Tibial nerve (tissue), 4 donors: ENCODE results near the gene IZUMO4. TPM values are rescaled to one million over a fixed set of nuclear protein-coding genes. Genes with fewer than 3 reads are reported as not detected.

Experiments
- DNase-seq, 2 donors: peaks; one replicate each; pipeline ENCODE4 v3.0.0-alpha.2; 2019; ENCODE audit warnings: low spot score in 2 of 2
- H3K27ac ChIP-seq, 4 donors: fragments of 200-600 bp; sonication (generic) in 3 of 4; one replicate each; pipeline ENCODE4 v1.5.1; 2017 to 2019; ENCODE audit warnings: mild to moderate bottlenecking in 1 of 4
- H3K27me3 ChIP-seq, 2 donors: fragments of 200-600 bp; sonication (generic) in 1 of 2; one replicate each; pipeline versions ENCODE4 v1.5.1 to v1.6.0; 2017 to 2019
- H3K36me3 ChIP-seq, 3 donors: fragments of 200-600 bp; sonication (generic); one replicate each; pipeline ENCODE4 v1.5.1; 2018 to 2019
- H3K4me1 ChIP-seq, 4 donors: fragments of 200-600 bp; sonication (generic) in 3 of 4; one replicate each; pipeline ENCODE4 v1.5.1; 2017 to 2019
- H3K4me3 ChIP-seq, 4 donors: fragments of 200-600 bp; sonication (generic) in 3 of 4; one replicate each; pipeline ENCODE4 v1.5.1; 2017 to 2019; ENCODE audit warnings: mild to moderate bottlenecking in 1 of 4, moderate library complexity in 1 of 4
- H3K9me3 ChIP-seq, 4 donors: fragments of 200-600 bp; sonication (generic) in 3 of 4; one replicate each; pipeline ENCODE4 v1.5.1; 2017 to 2019
- EP300 ChIP-seq, 2 donors: sonication (generic); formaldehyde crosslinking; IDR thresholded peaks; one replicate each; pipeline ENCODE4 v1.6.1; 2017; ENCODE audit warnings: antibody characterized with exemption in 2 of 2, mild to moderate bottlenecking in 1 of 2
- POLR2A ChIP-seq, 2 donors: fragments of 450-650 bp; IDR thresholded peaks; one replicate each; pipeline ENCODE4 v1.6.1; 2017; ENCODE audit warnings: antibody characterized with exemption in 2 of 2, mild to moderate bottlenecking in 2 of 2, moderate library complexity in 2 of 2
- WGBS, 2 donors: methylation state at CpG; one replicate each; pipeline ENCODE4 v1.1.5; 2018; 5-methylcytosine and 5-hydroxymethylcytosine counted together
- total RNA-seq, 4 donors: library from RNA; depleted of rRNA; stranded (reverse); fragments of >200 nt; gene quantifications; one replicate each; pipeline ENCODE4 v1.1.0, GENCODE V29; 2016

Gene IZUMO4
- total RNA-seq, 4 donors from 2014 or later = 28.6 to 46.3 (median 33.2) TPM

DNA sequence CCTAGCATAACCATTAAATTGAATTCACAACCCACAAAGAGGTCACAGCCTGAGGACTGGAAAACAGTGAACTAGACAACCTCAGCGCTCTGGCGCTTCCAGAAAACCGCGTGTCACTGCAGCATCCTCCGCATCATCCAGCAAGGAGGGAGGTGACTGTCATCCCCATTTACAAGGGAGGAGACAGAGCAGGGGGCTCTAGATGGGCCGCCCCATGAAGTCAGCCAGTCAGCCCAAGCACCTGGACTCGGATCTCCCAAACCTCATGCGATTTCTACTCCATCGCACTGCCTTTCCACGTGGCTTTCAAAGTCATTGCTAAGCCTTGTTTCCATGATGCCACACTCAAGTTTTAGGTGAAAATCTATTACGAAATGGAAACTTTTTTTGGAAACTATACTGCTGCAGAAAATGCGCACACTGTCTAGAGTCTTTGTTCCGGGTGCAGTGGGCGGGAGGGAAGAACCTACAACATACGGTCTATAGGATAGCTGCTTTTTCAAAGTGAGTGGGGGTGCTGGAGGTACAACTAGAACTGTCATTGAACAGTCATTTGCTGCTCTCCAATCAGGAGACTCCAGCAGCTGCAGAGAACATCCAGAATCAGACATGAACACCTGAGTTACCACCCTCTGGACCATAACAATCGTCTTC, 51.9 kb downstream of the IZUMO4 start:
- 73 to 81% methylated on average over 16 of the region's 16 CpGs for WGBS, 2 donors
- Histone ChIP-seq H3K9me3 (no peaks in the 10 kb centered on the region), H3K27ac (no peak overlapping the region)

More for the DNA sequence above, 51.9 kb downstream of the IZUMO4 start:
- Histone ChIP-seq H3K27me3 (no peaks in the 10 kb centered on the region), H3K36me3 (peaks cover 0 to 7% (median 0%) of the 10 kb centered on the region in 3 donors), H3K4me1 (peaks cover 0 to 57% (median 32%) of the 10 kb centered on the region in 4 donors), H3K4me3 (no peak overlapping the region)
- no peak for TF ChIP-seq POLR2A (IDR thresholded peaks at IDR 0.05)
- no peak for TF ChIP-seq EP300 (IDR thresholded peaks at IDR 0.05)
- DNase-seq = no peak

Other genes with a start within 250 kb of the IZUMO4 start
- gene REXO1, start 248.4 kb upstream of the IZUMO4 start, total RNA-seq = 10 to 100 TPM; 17.9 to 87.3 (median 31.1) TPM
- gene KLF16, start 233.3 kb upstream of the IZUMO4 start, total RNA-seq = 1 to 10 TPM; 4.6 to 8.4 (median 7.0) TPM
- gene ABHD17A, start 211.4 kb upstream of the IZUMO4 start, total RNA-seq = 100 to 1,000 TPM; 127 to 165 (median 132) TPM
- 1 to 10 TPM; 2.4 to 8.7 (median 4.8) TPM for gene ADAT3, start 191.5 kb upstream of the IZUMO4 start, total RNA-seq
- gene SCAMP4, start 191.5 kb upstream of the IZUMO4 start, total RNA-seq = 10 to 100 TPM; 34.7 to 65.7 (median 56.2) TPM
- gene CSNK1G2, start 155.7 kb upstream of the IZUMO4 start, total RNA-seq = 100 to 1,000 TPM in 1 of 4 donors, 10 to 100 TPM in 3; 38.9 to 132 (median 55.6) TPM
- gene BTBD2, start 81.2 kb upstream of the IZUMO4 start, total RNA-seq = 10 to 100 TPM; 54.0 to 94.5 (median 73.5) TPM
- gene MKNK2, start 45.7 kb upstream of the IZUMO4 start, total RNA-seq = 100 to 1,000 TPM; 126 to 265 (median 152) TPM
- 10 to 100 TPM; 31.7 to 70.8 (median 35.2) TPM for gene MOB3A, start 589 bp upstream of the IZUMO4 start, total RNA-seq
- gene AP3D1, start 54.7 kb downstream of the IZUMO4 start, total RNA-seq = 100 to 1,000 TPM in 1 of 4 donors, 10 to 100 TPM in 3; 75.2 to 127 (median 83.3) TPM
- 10 to 100 TPM; 13.8 to 59.4 (median 18.1) TPM for gene DOT1L, start 67.0 kb downstream of the IZUMO4 start, total RNA-seq
- 10 to 100 TPM; 37.3 to 67.5 (median 51.2) TPM for gene PLEKHJ1, start 139.4 kb downstream of the IZUMO4 start, total RNA-seq
- 10 to 100 TPM; 21.4 to 84.0 (median 51.8) TPM for gene SF3A2, start 139.9 kb downstream of the IZUMO4 start, total RNA-seq
- 1 to 10 TPM in 2 of 4 donors, under 1 TPM in 1, not detected in 1; 0.59 to 5.4 (median 2.1) TPM for gene AMH, start 152.4 kb downstream of the IZUMO4 start, total RNA-seq
- gene JSRP1, start 159.5 kb downstream of the IZUMO4 start, total RNA-seq = not detected
- 1 to 10 TPM in 2 of 4 donors, under 1 TPM in 2; 0.42 to 4.2 (median 2.2) TPM for gene PEAK3, start 185.3 kb downstream of the IZUMO4 start, total RNA-seq
- under 1 TPM in 1 of 4 donors, not detected in 3; 0.39 TPM for gene LINGO3, start 211.2 kb downstream of the IZUMO4 start, total RNA-seq
- 100 to 1,000 TPM in 2 of 4 donors, 10 to 100 TPM in 2; 54.1 to 167 (median 87.7) TPM for gene LSM7, start 231.7 kb downstream of the IZUMO4 start, total RNA-seq
- 10 to 100 TPM; 51.1 to 97.2 (median 77.7) TPM for gene SPPL2B, start 231.8 kb downstream of the IZUMO4 start, total RNA-seq